ENCODE results near the gene PON2. TPM values are rescaled to one million over a fixed set of nuclear protein-coding genes. Genes with fewer than 3 reads are reported as not detected.

The PON2 gene
- total RNA-seq, 1 experiment from 2014 or later, result 50.3 TPM

- no peak for DNase-seq
- BruUV-seq (replicated peaks), result no TSS peak
Measured at GRCh38 chr7:95397381-95397780, 37.4 kb downstream of the PON2 start.

GRCh38 chr7:95396136-95397032, 38.4 kb downstream of the PON2 start, which contains the start of gene PON3:
Gene PON3 (minus strand): TSS chr7:95396375. CDS start chr7:95396350, 25 bp downstream.
- H3K27me3 ChIP-seq (ENCODE audit: insufficient read depth, low read depth), result no peaks in the 10 kb centered on the region
- H2AFZ ChIP-seq, result peak within 1 kb of the TSS; percentile 89
- ChIA-PET CTCF (interaction anchor here (0.6 to 1.0 kb wide), 4 partner anchors 36 to 149 kb away, joined by 3 to 4 read pairs (median 3); no protein-coding TSS in a partner anchor), POLR2A (ENCODE audit: unreplicated experiment) (interaction anchor here (0.6 to 0.7 kb wide), 2 partner anchors 52 to 1586 kb away, joined by 4 to 5 read pairs; no protein-coding TSS in a partner anchor)
- peak within 1 kb of the TSS; percentile 58 for H3K4me3 ChIP-seq
- no peaks in the 10 kb centered on the region for H3K9me3 ChIP-seq (ENCODE audit: insufficient read depth, low read depth)
- H3K9me2 ChIP-seq (ENCODE audit: insufficient read depth), result no peaks in the 10 kb centered on the region
- intact Hi-C loops (cut with micrococcal nuclease; ENCODE audit: unreplicated experiment), result loop anchor here (5.0 kb wide), 2 partner anchors 81 to 296 kb away; no protein-coding TSS in a partner anchor
- DNase-seq, result peak in 1 of 2 experiments; percentile 61
- TF ChIP-seq, protein P1, sequence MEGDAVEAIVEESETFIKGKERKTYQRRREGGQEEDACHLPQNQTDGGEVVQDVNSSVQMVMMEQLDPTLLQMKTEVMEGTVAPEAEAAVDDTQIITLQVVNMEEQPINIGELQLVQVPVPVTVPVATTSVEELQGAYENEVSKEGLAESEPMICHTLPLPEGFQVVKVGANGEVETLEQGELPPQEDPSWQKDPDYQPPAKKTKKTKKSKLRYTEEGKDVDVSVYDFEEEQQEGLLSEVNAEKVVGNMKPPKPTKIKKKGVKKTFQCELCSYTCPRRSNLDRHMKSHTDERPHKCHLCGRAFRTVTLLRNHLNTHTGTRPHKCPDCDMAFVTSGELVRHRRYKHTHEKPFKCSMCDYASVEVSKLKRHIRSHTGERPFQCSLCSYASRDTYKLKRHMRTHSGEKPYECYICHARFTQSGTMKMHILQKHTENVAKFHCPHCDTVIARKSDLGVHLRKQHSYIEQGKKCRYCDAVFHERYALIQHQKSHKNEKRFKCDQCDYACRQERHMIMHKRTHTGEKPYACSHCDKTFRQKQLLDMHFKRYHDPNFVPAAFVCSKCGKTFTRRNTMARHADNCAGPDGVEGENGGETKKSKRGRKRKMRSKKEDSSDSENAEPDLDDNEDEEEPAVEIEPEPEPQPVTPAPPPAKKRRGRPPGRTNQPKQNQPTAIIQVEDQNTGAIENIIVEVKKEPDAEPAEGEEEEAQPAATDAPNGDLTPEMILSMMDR (conservative IDR thresholded peaks at IDR 0.05), result peak; percentile 67
- TF ChIP-seq EZH2 (IDR thresholded peaks at IDR 0.05; ENCODE audit: low read depth), result no peak
- H3K36me3 ChIP-seq (ENCODE audit: low read depth), result no peaks in the 10 kb centered on the region
- H3K4me1 ChIP-seq (replicated peaks; ENCODE audit: insufficient read depth), result 0 out of 2 replicates have a peak, but pooled peaks cover 4% of the 10 kb centered on the region
- H3F3A ChIP-seq (ENCODE audit: insufficient read depth, low read depth), result no peaks in the 10 kb centered on the region
- no peaks in the 10 kb centered on the region for H3K79me2 ChIP-seq (ENCODE audit: low read depth)
- BruUV-seq (replicated peaks), result TSS peak; percentile 66
- H4K20me1 ChIP-seq (ENCODE audit: insufficient read depth), result 0 out of 2 replicates have a peak, but pooled peaks cover 2% of the 10 kb centered on the region
- peak within 1 kb of the TSS; percentile 85 for H3K4me2 ChIP-seq
- no peak within 1 kb of the TSS for H3K27ac ChIP-seq

More at GRCh38 chr7:95397381-95397780, 37.4 kb downstream of the PON2 start:
- no peak overlapping the region for H3K4me3 ChIP-seq
- peak overlapping the region; percentile 85; the same call in 1 of the 2 replicates for H3K4me2 ChIP-seq
- ChIA-PET CTCF (no interaction called here), POLR2A (ENCODE audit: unreplicated experiment) (no interaction called here)
- H3K27ac ChIP-seq, result no peak overlapping the region
- no peaks in the 10 kb centered on the region for H3K9me3 ChIP-seq (ENCODE audit: insufficient read depth, low read depth)
- H3K79me2 ChIP-seq (ENCODE audit: low read depth), result no peaks in the 10 kb centered on the region
- H4K20me1 ChIP-seq (ENCODE audit: insufficient read depth), result 0 out of 2 replicates have a peak, but pooled peaks cover 3% of the 10 kb centered on the region
- intact Hi-C loops (cut with micrococcal nuclease; ENCODE audit: unreplicated experiment), result loop anchor here (5.0 kb wide), 2 partner anchors 80 to 295 kb away; no protein-coding TSS in a partner anchor
- no peaks in the 10 kb centered on the region for H3K9me2 ChIP-seq (ENCODE audit: insufficient read depth)
- H2AFZ ChIP-seq, result no peak overlapping the region
- TF ChIP-seq EZH2 (IDR thresholded peaks at IDR 0.05; ENCODE audit: low read depth), result no peak
- TF ChIP-seq, protein P1 (conservative IDR thresholded peaks at IDR 0.05), result no peak
- H3F3A ChIP-seq (ENCODE audit: insufficient read depth, low read depth), result no peaks in the 10 kb centered on the region
- H3K27me3 ChIP-seq (ENCODE audit: insufficient read depth, low read depth), result no peaks in the 10 kb centered on the region
- H3K4me1 ChIP-seq (replicated peaks; ENCODE audit: insufficient read depth), result 0 out of 2 replicates have a peak, but pooled peaks cover 4% of the 10 kb centered on the region
- H3K36me3 ChIP-seq (ENCODE audit: low read depth), result no peaks in the 10 kb centered on the region

- H3K27ac ChIP-seq, result no peak overlapping the region
- no peaks in the 10 kb centered on the region for H3K36me3 ChIP-seq (ENCODE audit: low read depth)
- no peaks in the 10 kb centered on the region for H3K9me2 ChIP-seq (ENCODE audit: insufficient read depth)
- POLR2A ChIA-PET (ENCODE audit: unreplicated experiment), result interaction anchor here (0.6 kb wide), 1 partner anchor 1585 kb away, joined by 5 read pairs; no protein-coding TSS in a partner anchor
- no peaks in the 10 kb centered on the region for H4K20me1 ChIP-seq (ENCODE audit: insufficient read depth)
- TF ChIP-seq, protein P1 (conservative IDR thresholded peaks at IDR 0.05), result no peak
- TF ChIP-seq EZH2 (IDR thresholded peaks at IDR 0.05; ENCODE audit: low read depth), result no peak
- TSS peak; percentile 35 for BruUV-seq (replicated peaks)
- peak overlapping the region; percentile 58; the same call in 1 of the 2 replicates for H3K4me3 ChIP-seq
- H3F3A ChIP-seq (ENCODE audit: insufficient read depth, low read depth), result no peaks in the 10 kb centered on the region
- intact Hi-C loops (cut with micrococcal nuclease; ENCODE audit: unreplicated experiment), result loop anchor here (5.0 kb wide), 2 partner anchors 82 to 297 kb away; no protein-coding TSS in a partner anchor
- peak overlapping the region; percentile 89; the same call in 1 of the 2 replicates for H2AFZ ChIP-seq
- H3K4me2 ChIP-seq, result peak overlapping the region; percentile 85
- no peak for DNase-seq
- H3K9me3 ChIP-seq (ENCODE audit: insufficient read depth, low read depth), result no peaks in the 10 kb centered on the region
- 0 out of 2 replicates have a peak, but pooled peaks cover 4% of the 10 kb centered on the region for H3K4me1 ChIP-seq (replicated peaks; ENCODE audit: insufficient read depth)
- CTCF ChIA-PET, result interaction anchor here (0.6 to 1.0 kb wide), 3 partner anchors 65 to 149 kb away, joined by 3 to 4 read pairs (median 3); no protein-coding TSS in a partner anchor
- H3K27me3 ChIP-seq (ENCODE audit: insufficient read depth, low read depth), result no peaks in the 10 kb centered on the region
- H3K79me2 ChIP-seq (ENCODE audit: low read depth), result no peaks in the 10 kb centered on the region
Measured at GRCh38 chr7:95395755-95396135, 39.1 kb downstream of the PON2 start.
